Tibial nerve (tissue), 4 donors: ENCODE results near the gene TCF7L1.

Source experiments
- EP300 ChIP-seq, 2 donors: sonication (generic); formaldehyde crosslinking; IDR thresholded peaks; one replicate each; pipeline ENCODE4 v1.6.1; 2017; ENCODE audit warnings: antibody characterized with exemption in 2 of 2, mild to moderate bottlenecking in 1 of 2
- POLR2A ChIP-seq, 2 donors: fragments of 450-650 bp; IDR thresholded peaks; one replicate each; pipeline ENCODE4 v1.6.1; 2017; ENCODE audit warnings: antibody characterized with exemption in 2 of 2, mild to moderate bottlenecking in 2 of 2, moderate library complexity in 2 of 2
- TF ChIP-seq, protein P1 (sequence below), 5 experiments: fragments of 200-600 bp in 3 of 5; fragments of 450-650 bp in 2 of 5; sonication (generic) in 3 of 5; IDR thresholded peaks; one replicate each; pipeline ENCODE4 v1.5.1; 2016 to 2019; ENCODE audit warnings: antibody characterized with exemption in 5 of 5, mild to moderate bottlenecking in 3 of 5, moderate library complexity in 2 of 5

DNA sequence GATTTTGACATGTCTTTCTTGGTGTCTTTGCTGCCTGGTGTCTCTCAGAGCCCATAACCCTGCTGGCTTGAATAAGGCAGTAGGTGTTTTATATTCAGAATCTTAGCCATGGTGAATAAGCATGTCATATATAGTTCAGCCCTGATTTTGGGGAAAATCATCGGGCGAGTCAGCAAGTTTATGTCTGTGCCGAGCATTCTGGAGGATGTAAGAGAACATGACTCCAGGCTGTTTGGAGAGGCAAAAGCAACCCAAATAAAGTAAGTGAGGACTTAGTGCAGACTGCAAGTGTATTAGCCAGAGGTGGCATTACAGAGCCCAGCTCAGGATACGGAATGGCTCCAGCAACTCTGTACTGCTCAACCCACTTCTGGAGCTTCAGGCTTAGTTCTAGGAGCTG is 50.3 kb downstream of the TCF7L1 start:
- TF ChIP-seq, protein P1, sequence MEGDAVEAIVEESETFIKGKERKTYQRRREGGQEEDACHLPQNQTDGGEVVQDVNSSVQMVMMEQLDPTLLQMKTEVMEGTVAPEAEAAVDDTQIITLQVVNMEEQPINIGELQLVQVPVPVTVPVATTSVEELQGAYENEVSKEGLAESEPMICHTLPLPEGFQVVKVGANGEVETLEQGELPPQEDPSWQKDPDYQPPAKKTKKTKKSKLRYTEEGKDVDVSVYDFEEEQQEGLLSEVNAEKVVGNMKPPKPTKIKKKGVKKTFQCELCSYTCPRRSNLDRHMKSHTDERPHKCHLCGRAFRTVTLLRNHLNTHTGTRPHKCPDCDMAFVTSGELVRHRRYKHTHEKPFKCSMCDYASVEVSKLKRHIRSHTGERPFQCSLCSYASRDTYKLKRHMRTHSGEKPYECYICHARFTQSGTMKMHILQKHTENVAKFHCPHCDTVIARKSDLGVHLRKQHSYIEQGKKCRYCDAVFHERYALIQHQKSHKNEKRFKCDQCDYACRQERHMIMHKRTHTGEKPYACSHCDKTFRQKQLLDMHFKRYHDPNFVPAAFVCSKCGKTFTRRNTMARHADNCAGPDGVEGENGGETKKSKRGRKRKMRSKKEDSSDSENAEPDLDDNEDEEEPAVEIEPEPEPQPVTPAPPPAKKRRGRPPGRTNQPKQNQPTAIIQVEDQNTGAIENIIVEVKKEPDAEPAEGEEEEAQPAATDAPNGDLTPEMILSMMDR (IDR thresholded peaks at IDR 0.05) = no peak
- no peak for TF ChIP-seq POLR2A (IDR thresholded peaks at IDR 0.05)
- no peak for TF ChIP-seq EP300 (IDR thresholded peaks at IDR 0.05)
